ENCODE measurements around the gene CCDC136. TPM values are rescaled to one million over a fixed set of nuclear protein-coding genes. Genes with fewer than 3 reads are reported as not detected.

Gene CCDC136
- total RNA-seq, 2 experiments from 2014 or later: 11.7 to 33.5 TPM

GRCh38 chr7:128865996-128866877 lies 74.5 kb downstream of the CCDC136 start:
- Histone ChIP-seq H2AFZ (ENCODE audit: low read length) (no peak overlapping the region), H3K9me2 (ENCODE audit: insufficient read depth, low read length) (no peaks in the 10 kb centered on the region), H3K4me3 (ENCODE audit: low read depth, low read length, poor library complexity, severe bottlenecking) (no peak overlapping the region), H4K20me1 (ENCODE audit: insufficient read depth, low read length) (peaks cover 4% of the 10 kb centered on the region; the same call in 1 of the 2 replicates), H3K79me2 (ENCODE audit: insufficient read depth, low read depth, low read length) (peaks cover 20% of the 10 kb centered on the region), H3K4me2 (ENCODE audit: low read length) (no peak overlapping the region), H3K27ac (ENCODE audit: low read depth, low read length, poor library complexity, severe bottlenecking) (no peak overlapping the region), H3K4me1 (ENCODE audit: insufficient read depth, low read length, poor library complexity, severe bottlenecking) (peaks cover 38% of the 10 kb centered on the region), H3K9me3 (ENCODE audit: low read length) (no peaks in the 10 kb centered on the region), H3K36me3 (ENCODE audit: insufficient read depth, low read length) (peaks cover 20% of the 10 kb centered on the region; the same call in 1 of the 2 replicates)
- POLR2A ChIA-PET: interaction anchor here (1.0 kb wide), 1 partner anchor 152 kb away, joined by 3 read pairs; no protein-coding TSS in a partner anchor
- no TSS peak for BruUV-seq (replicated peaks)
- CTCF ChIA-PET (ENCODE audit: unreplicated experiment): no interaction called here
- intact Hi-C loops (cut with micrococcal nuclease; ENCODE audit: unreplicated experiment): no loop called here
- TF ChIP-seq EZH2phosphoT487 (IDR thresholded peaks at IDR 0.05; ENCODE audit: borderline replicate concordance, low read depth, low read length): no peak
- no peak for TF ChIP-seq CTCF (conservative IDR thresholded peaks at IDR 0.05; ENCODE audit: low read length)
- DNase-seq (ENCODE audit: low spot score): no peak

GRCh38 chr7:128867241-128867640 lies 75.5 kb downstream of the CCDC136 start:
- no peak overlapping the region for H3K27ac ChIP-seq (ENCODE audit: low read depth, low read length, poor library complexity, severe bottlenecking)
- no TSS peak for BruUV-seq (replicated peaks)
- ChIA-PET CTCF (ENCODE audit: unreplicated experiment) (no interaction called here), POLR2A (no interaction called here)
- peaks cover 20% of the 10 kb centered on the region; the same call in 1 of the 2 replicates for H3K36me3 ChIP-seq (ENCODE audit: insufficient read depth, low read length)
- no peaks in the 10 kb centered on the region for H3K9me3 ChIP-seq (ENCODE audit: low read length)
- H3K9me2 ChIP-seq (ENCODE audit: insufficient read depth, low read length): no peaks in the 10 kb centered on the region
- peaks cover 44% of the 10 kb centered on the region for H3K4me1 ChIP-seq (ENCODE audit: insufficient read depth, low read length, poor library complexity, severe bottlenecking)
- no peak overlapping the region for H3K4me2 ChIP-seq (ENCODE audit: low read length)
- H3K79me2 ChIP-seq (ENCODE audit: insufficient read depth, low read depth, low read length): peaks cover 20% of the 10 kb centered on the region
- DNase-seq (ENCODE audit: low spot score): no peak
- intact Hi-C loops (cut with micrococcal nuclease; ENCODE audit: unreplicated experiment): no loop called here
- H4K20me1 ChIP-seq (ENCODE audit: insufficient read depth, low read length): peaks cover 4% of the 10 kb centered on the region; the same call in 1 of the 2 replicates
- H3K4me3 ChIP-seq (ENCODE audit: low read depth, low read length, poor library complexity, severe bottlenecking): no peak overlapping the region
- no peak for TF ChIP-seq EZH2phosphoT487 (IDR thresholded peaks at IDR 0.05; ENCODE audit: borderline replicate concordance, low read depth, low read length)
- TF ChIP-seq CTCF (conservative IDR thresholded peaks at IDR 0.05; ENCODE audit: low read length): no peak
- H2AFZ ChIP-seq (ENCODE audit: low read length): no peak overlapping the region

Measured in OCI-LY7 (cell line).